DND-41 (cell line): ENCODE results near the gene HDGFL1.

ENCODE experiments used
- EZH2 ChIP-seq: IDR thresholded peaks from 3 replicates; pipeline ENCODE4 v1.6.1; 2012; ENCODE audit warnings: borderline replicate concordance, low read depth, mild to moderate bottlenecking, moderate library complexity, low read length, inconsistent platforms; ENCODE audit not compliant: severe bottlenecking
- TF ChIP-seq, protein P1 (sequence below): IDR thresholded peaks from 2 replicates; pipeline ENCODE4 v1.5.1; 2012; ENCODE audit warnings: borderline replicate concordance, low read length, moderate library complexity, mild to moderate bottlenecking; ENCODE audit not compliant: poor library complexity, severe bottlenecking; ENCODE audit errors: extremely low read depth

DNA sequence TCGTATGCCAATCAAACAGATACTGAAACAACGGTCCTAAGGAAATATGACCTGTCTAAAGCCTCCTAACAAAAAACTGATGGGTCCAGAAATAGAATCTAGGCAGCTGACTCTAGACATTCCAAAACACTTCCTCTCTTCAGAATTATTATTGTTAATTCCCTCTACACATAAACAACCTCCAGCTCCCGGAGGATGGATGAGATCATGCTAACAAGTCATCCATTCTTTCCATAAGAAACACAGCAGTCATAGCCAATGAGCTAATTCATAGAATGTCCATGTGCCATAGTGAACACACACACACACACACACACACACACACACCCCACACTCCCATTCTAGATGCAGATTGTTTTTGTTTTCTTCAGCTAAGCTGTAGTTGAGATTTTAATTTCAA, 44.3 kb downstream of the HDGFL1 start:
- TF ChIP-seq, protein P1, sequence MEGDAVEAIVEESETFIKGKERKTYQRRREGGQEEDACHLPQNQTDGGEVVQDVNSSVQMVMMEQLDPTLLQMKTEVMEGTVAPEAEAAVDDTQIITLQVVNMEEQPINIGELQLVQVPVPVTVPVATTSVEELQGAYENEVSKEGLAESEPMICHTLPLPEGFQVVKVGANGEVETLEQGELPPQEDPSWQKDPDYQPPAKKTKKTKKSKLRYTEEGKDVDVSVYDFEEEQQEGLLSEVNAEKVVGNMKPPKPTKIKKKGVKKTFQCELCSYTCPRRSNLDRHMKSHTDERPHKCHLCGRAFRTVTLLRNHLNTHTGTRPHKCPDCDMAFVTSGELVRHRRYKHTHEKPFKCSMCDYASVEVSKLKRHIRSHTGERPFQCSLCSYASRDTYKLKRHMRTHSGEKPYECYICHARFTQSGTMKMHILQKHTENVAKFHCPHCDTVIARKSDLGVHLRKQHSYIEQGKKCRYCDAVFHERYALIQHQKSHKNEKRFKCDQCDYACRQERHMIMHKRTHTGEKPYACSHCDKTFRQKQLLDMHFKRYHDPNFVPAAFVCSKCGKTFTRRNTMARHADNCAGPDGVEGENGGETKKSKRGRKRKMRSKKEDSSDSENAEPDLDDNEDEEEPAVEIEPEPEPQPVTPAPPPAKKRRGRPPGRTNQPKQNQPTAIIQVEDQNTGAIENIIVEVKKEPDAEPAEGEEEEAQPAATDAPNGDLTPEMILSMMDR = no peak
- TF ChIP-seq EZH2 = no peak
